Liver (tissue), 3 donors: ENCODE data around the gene NASP.

Experiments
- ATF3 ChIP-seq: IDR thresholded peaks from 2 replicates; pipeline ENCODE4 v1.6.1; 2016; ENCODE audit warnings: antibody characterized with exemption
- CTCF ChIP-seq: fragments of 150-350 bp; IDR thresholded peaks from 2 replicates; pipeline ENCODE4 v1.5.1; 2017; ENCODE audit warnings: improper control_type of control experiment, low read depth, low read length; ENCODE audit not compliant: missing input control
- GABPA ChIP-seq, 2 donors: IDR thresholded peaks in 1 of 2; conservative IDR thresholded peaks in 1 of 2; 2 replicates each; pipeline ENCODE4 v1.6.1; 2016; ENCODE audit warnings: antibody characterized with exemption in 2 of 2, mild to moderate bottlenecking in 1 of 2, moderate library complexity in 1 of 2
- JUND ChIP-seq, 2 donors: IDR thresholded peaks; 2 replicates each; pipeline ENCODE4 v1.6.1; 2016; ENCODE audit warnings: antibody characterized with exemption in 2 of 2
- RAD21 ChIP-seq, 2 donors: IDR thresholded peaks; 2 replicates each; pipeline ENCODE4 v1.6.1; 2016; ENCODE audit warnings: antibody characterized with exemption in 2 of 2, mild to moderate bottlenecking in 2 of 2
- REST ChIP-seq: IDR thresholded peaks from 2 replicates; pipeline ENCODE4 v1.6.1; 2016; ENCODE audit warnings: antibody characterized with exemption, mild to moderate bottlenecking
- TAF1 ChIP-seq: conservative IDR thresholded peaks from 2 replicates; pipeline ENCODE4 v1.6.1; 2016; ENCODE audit warnings: antibody characterized with exemption, mild to moderate bottlenecking
- YY1 ChIP-seq: IDR thresholded peaks from 2 replicates; pipeline ENCODE4 v1.6.1; 2016; ENCODE audit warnings: antibody characterized with exemption, mild to moderate bottlenecking
- TF ChIP-seq, protein P1 (sequence below): IDR thresholded peaks from 2 replicates; pipeline ENCODE4 v1.6.1; 2016; ENCODE audit warnings: antibody characterized with exemption
- TF ChIP-seq, protein P2 (sequence below): IDR thresholded peaks from 2 replicates; pipeline ENCODE4 v1.6.1; 2016; ENCODE audit warnings: antibody characterized with exemption
- donor health status: healthy.
- donor health status: healthy.

DNA sequence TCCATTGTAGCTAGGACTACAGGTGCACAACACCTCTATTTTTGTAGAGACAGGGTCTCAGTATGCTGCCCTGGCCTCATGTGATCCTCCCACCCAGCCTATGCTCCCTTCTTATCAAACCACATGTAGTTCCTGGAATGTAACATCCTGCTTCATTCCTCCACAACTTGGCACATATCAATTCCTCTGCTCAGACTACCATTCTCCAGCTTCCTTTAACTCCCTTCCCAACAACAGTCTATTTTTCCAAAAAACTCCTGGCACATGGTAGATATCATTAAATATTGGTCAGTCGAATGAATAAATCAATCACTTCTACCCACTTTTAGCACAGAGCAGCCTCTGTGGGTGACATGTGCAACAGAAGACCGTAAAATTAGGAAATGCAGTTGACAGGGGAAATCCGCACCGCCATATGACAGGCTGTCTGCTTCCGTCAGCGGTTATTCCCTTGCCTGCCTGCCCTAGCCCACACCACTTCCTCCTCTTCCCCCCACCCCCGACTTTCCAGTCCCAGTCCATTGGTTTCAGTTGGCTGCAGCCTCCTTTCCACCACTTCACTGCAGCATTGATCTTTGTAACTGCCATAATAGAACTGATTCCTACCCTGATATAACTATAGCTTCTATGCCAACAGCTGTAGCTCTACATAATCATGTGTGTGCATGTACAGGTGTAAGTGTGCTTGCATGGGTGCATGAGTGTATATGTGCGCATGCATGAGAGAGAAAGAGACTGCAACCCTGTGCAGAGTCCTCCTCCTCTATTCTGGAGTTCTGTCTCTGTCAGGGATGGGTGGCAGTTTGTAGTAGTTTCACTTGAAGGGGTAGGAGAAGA is 40.0 kb upstream of the NASP start:
- no peak for TF ChIP-seq CTCF
- TF ChIP-seq, protein P1, sequence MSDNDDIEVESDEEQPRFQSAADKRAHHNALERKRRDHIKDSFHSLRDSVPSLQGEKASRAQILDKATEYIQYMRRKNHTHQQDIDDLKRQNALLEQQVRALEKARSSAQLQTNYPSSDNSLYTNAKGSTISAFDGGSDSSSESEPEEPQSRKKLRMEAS, result peak; percentile 67
- TF ChIP-seq JUND (IDR thresholded peaks at IDR 0.05), result no peak
- TF ChIP-seq ATF3, result no peak
- TF ChIP-seq REST, result no peak
- TF ChIP-seq, protein P2, sequence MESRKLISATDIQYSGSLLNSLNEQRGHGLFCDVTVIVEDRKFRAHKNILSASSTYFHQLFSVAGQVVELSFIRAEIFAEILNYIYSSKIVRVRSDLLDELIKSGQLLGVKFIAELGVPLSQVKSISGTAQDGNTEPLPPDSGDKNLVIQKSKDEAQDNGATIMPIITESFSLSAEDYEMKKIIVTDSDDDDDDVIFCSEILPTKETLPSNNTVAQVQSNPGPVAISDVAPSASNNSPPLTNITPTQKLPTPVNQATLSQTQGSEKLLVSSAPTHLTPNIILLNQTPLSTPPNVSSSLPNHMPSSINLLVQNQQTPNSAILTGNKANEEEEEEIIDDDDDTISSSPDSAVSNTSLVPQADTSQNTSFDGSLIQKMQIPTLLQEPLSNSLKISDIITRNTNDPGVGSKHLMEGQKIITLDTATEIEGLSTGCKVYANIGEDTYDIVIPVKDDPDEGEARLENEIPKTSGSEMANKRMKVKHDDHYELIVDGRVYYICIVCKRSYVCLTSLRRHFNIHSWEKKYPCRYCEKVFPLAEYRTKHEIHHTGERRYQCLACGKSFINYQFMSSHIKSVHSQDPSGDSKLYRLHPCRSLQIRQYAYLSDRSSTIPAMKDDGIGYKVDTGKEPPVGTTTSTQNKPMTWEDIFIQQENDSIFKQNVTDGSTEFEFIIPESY, result no peak
- no peak for TF ChIP-seq TAF1
- TF ChIP-seq GABPA (IDR thresholded peaks at IDR 0.05 in 1 of 2, conservative IDR thresholded peaks at IDR 0.05 in 1 of 2), result peak in 1 of 2 donors; percentile 23
- TF ChIP-seq YY1, result peak; percentile 31
- no peak for TF ChIP-seq RAD21 (IDR thresholded peaks at IDR 0.05)
